Esophagus squamous epithelium (tissue), 5 donors: ENCODE data around the gene CMTM8. TPM values are rescaled to one million over a fixed set of nuclear protein-coding genes. Genes with fewer than 3 reads are reported as not detected.

ENCODE experiments used
- DNase-seq: peaks from one replicate; lab custom pipeline; 2025; lab: John Stamatoyannopoulos, UW
- H3K27ac ChIP-seq, 4 donors: fragments of 200-600 bp; sonication (generic); one replicate each; pipeline ENCODE4 v1.5.1; 2016 to 2019; ENCODE audit warnings: mild to moderate bottlenecking in 1 of 4
- H3K27me3 ChIP-seq, 4 donors: fragments of 200-600 bp; sonication (generic); 1 replicate in 3 of 4; 2 replicates in 1 of 4; pipeline versions ENCODE4 v1.5.1 to v1.6.0; 2017 to 2021; ENCODE audit warnings: antibody characterized with exemption in 1 of 4
- H3K36me3 ChIP-seq, 3 donors: fragments of 200-600 bp; sonication (generic); one replicate each; pipeline ENCODE4 v1.5.1; 2016 to 2019
- H3K4me1 ChIP-seq, 3 donors: fragments of 200-600 bp; sonication (generic); one replicate each; pipeline ENCODE4 v1.5.1; 2017 to 2019
- H3K4me3 ChIP-seq, 4 donors: fragments of 200-600 bp; sonication (generic); 1 replicate in 3 of 4; 2 replicates in 1 of 4; pipeline ENCODE4 v1.5.1; 2016 to 2019; ENCODE audit warnings: mild to moderate bottlenecking in 2 of 4, moderate library complexity in 1 of 4
- H3K9me3 ChIP-seq, 3 donors: fragments of 200-600 bp; sonication (generic); one replicate each; pipeline ENCODE4 v1.5.1; 2016 to 2019
- CTCF ChIP-seq, 6 experiments: fragments of 450-650 bp in 4 of 6; fragments of 200-600 bp in 2 of 6; sonication (generic) in 2 of 6; IDR thresholded peaks; one replicate each; pipeline ENCODE4 v1.5.1; 2016 to 2019; ENCODE audit warnings: antibody characterized with exemption in 6 of 6, mild to moderate bottlenecking in 4 of 6, moderate library complexity in 4 of 6
- POLR2A ChIP-seq, 4 donors: fragments of 450-650 bp; IDR thresholded peaks; one replicate each; pipeline ENCODE4 v1.6.1; 2017; ENCODE audit warnings: antibody characterized with exemption in 4 of 4, mild to moderate bottlenecking in 4 of 4, moderate library complexity in 3 of 4
- WGBS, 2 donors: methylation state at CpG; one replicate each; pipeline ENCODE4 v1.1.5; 2018; 5-methylcytosine and 5-hydroxymethylcytosine counted together
- intact Hi-C: fragments of 100-400 bp; cut with DNase I; formaldehyde crosslinking; loops from one replicate; pipeline ENCODE4 v1.15.0; 2022
- total RNA-seq, 4 donors: library from RNA; depleted of rRNA; stranded (reverse); fragments of >200 nt; gene quantifications; one replicate each; pipeline ENCODE4 v1.1.0, GENCODE V29; 2016
- donor health status: DM: yes; HTN: yes; CAD: no.

Gene CMTM8
- total RNA-seq, 4 donors from 2014 or later, result 3.8 to 7.4 (median 4.3) TPM

GRCh38 chr3:32336113-32336498, 97.6 kb downstream of the CMTM8 start:
- WGBS, 2 donors, result 50% methylated on average over 2 of the region's 2 CpGs; no CpG with 5 or more reads in 1 of the 2 donors

GRCh38 chr3:32337505-32337904, 99.0 kb downstream of the CMTM8 start:
- intact Hi-C loops, result no loop called here
- no peak for DNase-seq

More at GRCh38 chr3:32336113-32336498, 97.6 kb downstream of the CMTM8 start:
- DNase-seq, result no peak
- Histone ChIP-seq H3K27me3 (no peaks in the 10 kb centered on the region), H3K27ac (no peak overlapping the region), H3K36me3 (no peaks in the 10 kb centered on the region), H3K9me3 (no peaks in the 10 kb centered on the region), H3K4me1 (no peaks in the 10 kb centered on the region), H3K4me3 (no peak overlapping the region)
- intact Hi-C loops, result no loop called here
- TF ChIP-seq CTCF (IDR thresholded peaks at IDR 0.05) (no peak), POLR2A (IDR thresholded peaks at IDR 0.05) (no peak)

GRCh38 chr3:32340039-32340438, 101.6 kb downstream of the CMTM8 start:
- intact Hi-C loops, result no loop called here
- DNase-seq, result no peak
- H3K9me3 ChIP-seq, result no peaks in the 10 kb centered on the region
- 22 to 46% methylated on average over 6 of the region's 6 CpGs for WGBS, 2 donors
- no peak overlapping the region for H3K27ac ChIP-seq
- H3K36me3 ChIP-seq, result no peaks in the 10 kb centered on the region
- H3K4me3 ChIP-seq, result no peak overlapping the region
- TF ChIP-seq CTCF (IDR thresholded peaks at IDR 0.05) (peak in 5 of 6 experiments; percentile 13 to 42 (median 33)), POLR2A (IDR thresholded peaks at IDR 0.05) (no peak)
- no peaks in the 10 kb centered on the region for H3K27me3 ChIP-seq
- no peaks in the 10 kb centered on the region for H3K4me1 ChIP-seq

More at GRCh38 chr3:32337505-32337904, 99.0 kb downstream of the CMTM8 start:
- H3K36me3 ChIP-seq, result no peaks in the 10 kb centered on the region
- TF ChIP-seq CTCF (IDR thresholded peaks at IDR 0.05) (no peak), POLR2A (IDR thresholded peaks at IDR 0.05) (no peak)
- H3K9me3 ChIP-seq, result no peaks in the 10 kb centered on the region
- no peak overlapping the region for H3K27ac ChIP-seq
- no peak overlapping the region for H3K4me3 ChIP-seq
- no peaks in the 10 kb centered on the region for H3K4me1 ChIP-seq
- no peaks in the 10 kb centered on the region for H3K27me3 ChIP-seq

GRCh38 chr3:32340611-32341365, 102.3 kb downstream of the CMTM8 start:
- Histone ChIP-seq H3K9me3 (no peaks in the 10 kb centered on the region), H3K4me3 (no peak overlapping the region), H3K4me1 (no peaks in the 10 kb centered on the region), H3K36me3 (no peaks in the 10 kb centered on the region), H3K27me3 (no peaks in the 10 kb centered on the region), H3K27ac (no peak overlapping the region)
- no peak for DNase-seq
- no peak for TF ChIP-seq CTCF (IDR thresholded peaks at IDR 0.05)
- no peak for TF ChIP-seq POLR2A (IDR thresholded peaks at IDR 0.05)
- WGBS, 2 donors, result 73 to 82% methylated on average over 5 to 7 of the region's 7 CpGs
- intact Hi-C loops, result no loop called here

- no peaks in the 10 kb centered on the region for H3K36me3 ChIP-seq
- WGBS, 2 donors, result 67 to 70% methylated on average over 10 to 11 of the region's 11 CpGs
- H3K4me3 ChIP-seq, result no peak overlapping the region
- intact Hi-C loops, result no loop called here
- H3K4me1 ChIP-seq, result no peaks in the 10 kb centered on the region
- DNase-seq, result no peak
- TF ChIP-seq CTCF (IDR thresholded peaks at IDR 0.05), result no peak
- no peak for TF ChIP-seq POLR2A (IDR thresholded peaks at IDR 0.05)
- no peaks in the 10 kb centered on the region for H3K27me3 ChIP-seq
- no peak overlapping the region for H3K27ac ChIP-seq
- H3K9me3 ChIP-seq, result no peaks in the 10 kb centered on the region
These were observed 109.1 kb downstream of the CMTM8 start for GRCh38 chr3:32347343-32348125.
